ENCODE results near the gene PLPPR3. TPM values are rescaled to one million over a fixed set of nuclear protein-coding genes. Genes with fewer than 3 reads are reported as not detected.

The PLPPR3 gene
- total RNA-seq, 4 donors from 2014 or later = not detected

GRCh38 chr19:791007-791566 lies 30.7 kb downstream of the PLPPR3 start:
- Histone ChIP-seq H3K27ac (peak overlapping the region in 3 of 4 donors; percentile 61 to 65 (median 62)), H3K36me3 (no peaks in the 10 kb centered on the region), H3K27me3 (no peaks in the 10 kb centered on the region), H3K4me1 (peaks cover 15 to 34% of the 10 kb centered on the region in 2 donors), H3K9me3 (no peaks in the 10 kb centered on the region), H3K4me3 (no peak overlapping the region)
- intact Hi-C loops (cut with DNase I; ENCODE audit: low total_unique reads) (loop anchor here (10.0 kb wide), 1 partner anchor 484 kb away; the partner anchor contains the start of gene FAM174C), in situ Hi-C loops (cut with MboI; ENCODE audit: low sequenced_read_pairs in 4 of 4) (no loop called here)
- no peak for DNase-seq
- no peak for ATAC-seq
- TF ChIP-seq POLR2A (IDR thresholded peaks at IDR 0.05) = no peak
- TF ChIP-seq CTCF (IDR thresholded peaks at IDR 0.05 in 4 of 5, conservative IDR thresholded peaks at IDR 0.05 in 1 of 5) = no peak

- Histone ChIP-seq H3K27ac (peak overlapping the region in 3 of 4 donors; percentile 60 to 65 (median 62)), H3K36me3 (no peaks in the 10 kb centered on the region), H3K4me3 (peak overlapping the region in 1 of 4 donors; percentile 11), H3K9me3 (no peaks in the 10 kb centered on the region), H3K4me1 (peaks cover 8 to 23% of the 10 kb centered on the region in 2 donors), H3K27me3 (no peaks in the 10 kb centered on the region)
- in situ Hi-C loops (cut with MboI; ENCODE audit: low sequenced_read_pairs in 4 of 4) = no loop called here
- DNase-seq (no peak), ATAC-seq (no peak)
- intact Hi-C loops (cut with DNase I; ENCODE audit: low total_unique reads) = loop anchor here (10.0 kb wide), 1 partner anchor 485 kb away; the partner anchor contains the start of gene FAM174C
- no peak for TF ChIP-seq POLR2A (IDR thresholded peaks at IDR 0.05)
- no peak for TF ChIP-seq CTCF (IDR thresholded peaks at IDR 0.05 in 4 of 5, conservative IDR thresholded peaks at IDR 0.05 in 1 of 5)
Observed at GRCh38 chr19:789701-790060, 32.1 kb downstream of the PLPPR3 start.

- TF ChIP-seq POLR2A (IDR thresholded peaks at IDR 0.05) (no peak), CTCF (IDR thresholded peaks at IDR 0.05 in 4 of 5, conservative IDR thresholded peaks at IDR 0.05 in 1 of 5) (no peak)
- in situ Hi-C loops (cut with MboI; ENCODE audit: low sequenced_read_pairs in 4 of 4) (no loop called here), intact Hi-C loops (cut with DNase I; ENCODE audit: low total_unique reads) (no loop called here)
- Histone ChIP-seq H3K4me3 (peak overlapping the region in 2 of 4 donors; percentile 10 to 11), H3K9me3 (no peaks in the 10 kb centered on the region), H3K27me3 (no peaks in the 10 kb centered on the region), H3K4me1 (peaks cover 8 to 23% of the 10 kb centered on the region in 2 donors), H3K36me3 (no peaks in the 10 kb centered on the region), H3K27ac (peak overlapping the region; percentile 25 to 65 (median 61))
- ATAC-seq (peak; percentile 52 to 66), DNase-seq (no peak)
Observed at GRCh38 chr19:788983-789700, 32.6 kb downstream of the PLPPR3 start.

- Histone ChIP-seq H3K4me3 (peak overlapping the region in 2 of 4 donors; percentile 10 to 11), H3K27me3 (no peaks in the 10 kb centered on the region), H3K36me3 (no peaks in the 10 kb centered on the region), H3K9me3 (no peaks in the 10 kb centered on the region), H3K4me1 (peaks cover 8 to 23% of the 10 kb centered on the region in 2 donors), H3K27ac (peak overlapping the region in 3 of 4 donors; percentile 60 to 65 (median 62))
- no peak for ATAC-seq
- no peak for TF ChIP-seq POLR2A (IDR thresholded peaks at IDR 0.05)
- TF ChIP-seq CTCF (IDR thresholded peaks at IDR 0.05 in 4 of 5, conservative IDR thresholded peaks at IDR 0.05 in 1 of 5) = no peak
- no peak for DNase-seq
- intact Hi-C loops (cut with DNase I; ENCODE audit: low total_unique reads) (no loop called here), in situ Hi-C loops (cut with MboI; ENCODE audit: low sequenced_read_pairs in 4 of 4) (no loop called here)
Observed at GRCh38 chr19:788686-788982, 33.1 kb downstream of the PLPPR3 start.

Data from gastrocnemius medialis (tissue), 4 donors.